Measurements from ENCODE around the gene RGS19.
A peak's percentile ranks its signal among the peaks of the same experiment; 100 is the strongest.

GRCh38 chr20:64102647-64103354, 23.5 kb upstream of the RGS19 start:
- TF ChIP-seq ATF3 (IDR thresholded peaks at IDR 0.05; ENCODE audit: insufficient read depth, low read depth, low read length) (no peak), CTCF (IDR thresholded peaks at IDR 0.05; ENCODE audit: control extremely low read depth in 1 of 3, insufficient read depth in 1 of 3, low read depth in 1 of 3, low read length in 3 of 3) (no peak), TAF1 (IDR thresholded peaks at IDR 0.05; ENCODE audit: low read depth, low read length) (no peak), CHD7 (IDR thresholded peaks at IDR 0.05; ENCODE audit: insufficient replicate concordance, low read length) (no peak), MAFK (IDR thresholded peaks at IDR 0.05; ENCODE audit: low read depth, low read length) (no peak), CTBP2 (IDR thresholded peaks at IDR 0.05; ENCODE audit: borderline replicate concordance, insufficient read depth, insufficient read length, low read length) (no peak), MAX (IDR thresholded peaks at IDR 0.05) (peak; percentile 66), JUND (IDR thresholded peaks at IDR 0.05; ENCODE audit: low read length) (no peak), POLR2AphosphoS5 (IDR thresholded peaks at IDR 0.05; ENCODE audit: low read depth, low read length) (no peak), RFX5 (IDR thresholded peaks at IDR 0.05; ENCODE audit: borderline replicate concordance, low read depth, low read length) (no peak), POLR2A (IDR thresholded peaks at IDR 0.05; ENCODE audit: control extremely low read depth in 1 of 2, low read depth in 2 of 2, low read length in 2 of 2) (no peak)
